ENCODE results near the gene C1QTNF7. TPM values are rescaled to one million over a fixed set of nuclear protein-coding genes. Genes with fewer than 3 reads are reported as not detected.

The C1QTNF7 gene, protein sequence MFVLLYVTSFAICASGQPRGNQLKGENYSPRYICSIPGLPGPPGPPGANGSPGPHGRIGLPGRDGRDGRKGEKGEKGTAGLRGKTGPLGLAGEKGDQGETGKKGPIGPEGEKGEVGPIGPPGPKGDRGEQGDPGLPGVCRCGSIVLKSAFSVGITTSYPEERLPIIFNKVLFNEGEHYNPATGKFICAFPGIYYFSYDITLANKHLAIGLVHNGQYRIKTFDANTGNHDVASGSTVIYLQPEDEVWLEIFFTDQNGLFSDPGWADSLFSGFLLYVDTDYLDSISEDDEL
- total RNA-seq (2021): 0.21 TPM in 1 of 2 replicates, not detected in the other
- Bru-seq, nascent RNA: percentile 10 among the genes with signal in this experiment
- BruChase-seq, experiment 1, labeled RNA remaining after a 2-hour chase: percentile 9 among the genes with signal in this experiment
- BruChase-seq, experiment 2, labeled RNA remaining after a 6-hour chase: percentile 5 among the genes with signal in this experiment
- long read RNA-seq: 0 reads

DNA sequence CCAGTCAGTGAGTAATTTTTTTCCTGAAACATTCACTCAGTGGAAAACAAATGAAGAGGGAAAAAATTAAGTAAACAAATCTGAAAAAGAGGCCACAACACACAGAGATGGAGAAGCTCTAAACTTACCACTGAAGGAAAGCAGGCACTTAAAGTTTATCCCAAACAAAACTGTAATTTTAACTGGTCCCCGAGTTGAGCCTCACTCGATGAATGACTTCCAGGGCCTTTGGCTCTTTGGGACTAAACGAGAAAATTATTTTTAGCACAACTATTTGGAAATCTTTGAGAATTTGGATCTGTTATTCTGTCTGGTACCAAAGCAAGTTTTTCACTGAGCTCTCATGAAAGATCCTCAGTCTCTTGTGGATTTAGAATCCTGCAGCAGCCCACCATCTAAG is at the start of gene C1QTNF7:
Gene C1QTNF7, plus strand, starts transcription at position 333 of the 400 bp plus-strand sequence. CDS start 7,711 bp downstream, outside the sequence.
- CTCF ChIA-PET: no interaction called here
- H3K27me3 ChIP-seq (replicated peaks; ENCODE audit: insufficient read depth, low read depth, low read length, poor library complexity): no peaks in the 10 kb centered on the region
- no peak for TF ChIP-seq EZH2 (IDR thresholded peaks at IDR 0.05; ENCODE audit: borderline replicate concordance, low read depth, low read length, poor library complexity, severe bottlenecking)
- no peak for TF ChIP-seq CTCF (conservative IDR thresholded peaks at IDR 0.05; ENCODE audit: low read depth, low read length)
- no peak for DNase-seq (ENCODE audit: low spot score)
- no peaks in the 10 kb centered on the region for H3K4me1 ChIP-seq (ENCODE audit: insufficient read depth, low read length, poor library complexity, severe bottlenecking)
- POLR2A ChIA-PET (ENCODE audit: low non-redundant PET): no interaction called here
- no peak within 1 kb of the TSS for H3K27ac ChIP-seq (ENCODE audit: low read depth, low read length, poor library complexity, severe bottlenecking)
- no peak within 1 kb of the TSS for H3K4me3 ChIP-seq (ENCODE audit: low read depth, low read length, poor library complexity, severe bottlenecking)
- H3K36me3 ChIP-seq (ENCODE audit: insufficient read depth, low read length, poor library complexity, severe bottlenecking): no peaks in the 10 kb centered on the region
- BruUV-seq (replicated peaks): no TSS peak
- H3K9me3 ChIP-seq (ENCODE audit: low read depth, low read length, poor library complexity, severe bottlenecking): no peaks in the 10 kb centered on the region
- intact Hi-C loops (cut with micrococcal nuclease; ENCODE audit: unreplicated experiment): no loop called here

- no peaks in the 10 kb centered on the region for H3K9me3 ChIP-seq (ENCODE audit: low read depth, low read length, poor library complexity, severe bottlenecking)
- CTCF ChIA-PET: interaction anchor here (0.6 kb wide), 1 partner anchor 18 kb away, joined by 3 read pairs; no protein-coding TSS in a partner anchor
- no peaks in the 10 kb centered on the region for H3K36me3 ChIP-seq (ENCODE audit: insufficient read depth, low read length, poor library complexity, severe bottlenecking)
- DNase-seq (ENCODE audit: low spot score): peak; percentile 77
- POLR2A ChIA-PET (ENCODE audit: low non-redundant PET): interaction anchor here (0.6 to 1.0 kb wide), 2 partner anchors 11 to 14 kb away, joined by 3 read pairs; no protein-coding TSS in a partner anchor
- H3K27me3 ChIP-seq (replicated peaks; ENCODE audit: insufficient read depth, low read depth, low read length, poor library complexity): no peaks in the 10 kb centered on the region
- BruUV-seq (replicated peaks): no TSS peak
- no peak for TF ChIP-seq EZH2 (IDR thresholded peaks at IDR 0.05; ENCODE audit: borderline replicate concordance, low read depth, low read length, poor library complexity, severe bottlenecking)
- no peak for TF ChIP-seq CTCF (conservative IDR thresholded peaks at IDR 0.05; ENCODE audit: low read depth, low read length)
- H3K4me3 ChIP-seq (ENCODE audit: low read depth, low read length, poor library complexity, severe bottlenecking): no peak overlapping the region
- H3K27ac ChIP-seq (ENCODE audit: low read depth, low read length, poor library complexity, severe bottlenecking): peak overlapping the region; percentile 37
- intact Hi-C loops (cut with micrococcal nuclease; ENCODE audit: unreplicated experiment): loop anchor here (5.0 kb wide), 1 partner anchor 79 kb away; no protein-coding TSS in a partner anchor
- H3K4me1 ChIP-seq (ENCODE audit: insufficient read depth, low read length, poor library complexity, severe bottlenecking): peaks cover 24% of the 10 kb centered on the region
These were observed 49.8 kb upstream of the C1QTNF7 start for GRCh38 chr4:15378062-15378461.

DNA sequence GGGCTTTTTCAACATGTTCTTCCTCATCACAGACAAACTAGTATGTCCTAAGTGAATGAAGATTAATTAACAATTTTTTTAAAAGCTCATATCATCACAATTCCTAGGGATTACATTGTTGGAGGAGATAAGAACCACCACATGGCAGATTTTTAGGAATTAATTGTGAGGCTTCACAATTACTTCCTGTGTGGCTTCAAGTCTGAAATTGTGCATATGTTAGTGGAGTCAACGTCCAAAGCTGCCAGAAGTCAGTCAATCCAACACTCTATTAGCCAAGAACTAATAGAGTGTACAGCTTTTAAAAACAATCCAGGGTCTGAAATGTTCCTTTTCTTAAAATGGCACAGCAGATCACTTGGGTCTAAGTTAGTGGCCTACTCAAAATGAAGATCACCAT is 49.3 kb upstream of the C1QTNF7 start:
- TF ChIP-seq EZH2 (IDR thresholded peaks at IDR 0.05; ENCODE audit: borderline replicate concordance, low read depth, low read length, poor library complexity, severe bottlenecking) (no peak), CTCF (conservative IDR thresholded peaks at IDR 0.05; ENCODE audit: low read depth, low read length) (no peak)
- CTCF ChIA-PET: interaction anchor here (0.6 to 0.7 kb wide), 2 partner anchors 13 to 18 kb away, joined by 3 read pairs; no protein-coding TSS in a partner anchor
- BruUV-seq (replicated peaks): no TSS peak
- H3K27me3 ChIP-seq (replicated peaks; ENCODE audit: insufficient read depth, low read depth, low read length, poor library complexity): no peaks in the 10 kb centered on the region
- no peaks in the 10 kb centered on the region for H3K9me3 ChIP-seq (ENCODE audit: low read depth, low read length, poor library complexity, severe bottlenecking)
- no peaks in the 10 kb centered on the region for H3K36me3 ChIP-seq (ENCODE audit: insufficient read depth, low read length, poor library complexity, severe bottlenecking)
- intact Hi-C loops (cut with micrococcal nuclease; ENCODE audit: unreplicated experiment): loop anchor here (5.0 kb wide), 1 partner anchor 79 kb away; no protein-coding TSS in a partner anchor
- H3K27ac ChIP-seq (ENCODE audit: low read depth, low read length, poor library complexity, severe bottlenecking): peak overlapping the region; percentile 37
- peaks cover 24% of the 10 kb centered on the region for H3K4me1 ChIP-seq (ENCODE audit: insufficient read depth, low read length, poor library complexity, severe bottlenecking)
- peak; percentile 39 for DNase-seq (ENCODE audit: low spot score)
- H3K4me3 ChIP-seq (ENCODE audit: low read depth, low read length, poor library complexity, severe bottlenecking): no peak overlapping the region
- POLR2A ChIA-PET (ENCODE audit: low non-redundant PET): interaction anchor here (1.0 kb wide), 1 partner anchor 15 kb away, joined by 3 read pairs; no protein-coding TSS in a partner anchor

Data from A673 (cell line).